Mucosa of stomach (tissue), 1 donor: ENCODE data around the gene TMTC2.

Source experiments
- H3K27me3 ChIP-seq: one replicate; pipeline ENCODE4 v1.7.0; 2013; ENCODE audit warnings: mild to moderate bottlenecking, low read length; ENCODE audit not compliant: control insufficient read depth, insufficient read depth
- H3K36me3 ChIP-seq: one replicate; pipeline ENCODE4 v1.7.0; 2013; ENCODE audit warnings: low read length; ENCODE audit not compliant: control insufficient read depth, insufficient read depth
- H3K4me1 ChIP-seq: one replicate; pipeline ENCODE4 v1.7.0; 2013; ENCODE audit warnings: mild to moderate bottlenecking, low read length; ENCODE audit not compliant: control insufficient read depth, insufficient read depth
- H3K4me3 ChIP-seq: one replicate; pipeline ENCODE4 v1.7.0; 2013; ENCODE audit warnings: low read length
- H3K9ac ChIP-seq: one replicate; pipeline ENCODE4 v1.7.0; 2013; ENCODE audit warnings: mild to moderate bottlenecking, low read length, moderate library complexity
- H3K9me3 ChIP-seq: one replicate; pipeline ENCODE4 v1.7.0; 2013; ENCODE audit warnings: mild to moderate bottlenecking, low read length, moderate library complexity; ENCODE audit not compliant: control insufficient read depth
- donor health status: Pancreatic carcinoma.

TMTC2 gene

GRCh38 chr12:82919388-82920054 is 232.8 kb downstream of the TMTC2 start:
- H3K9ac ChIP-seq = no peak overlapping the region
- H3K36me3 ChIP-seq = no peaks in the 10 kb centered on the region
- no peaks in the 10 kb centered on the region for H3K4me1 ChIP-seq
- no peaks in the 10 kb centered on the region for H3K9me3 ChIP-seq
- no peak overlapping the region for H3K4me3 ChIP-seq
- no peaks in the 10 kb centered on the region for H3K27me3 ChIP-seq

- Histone ChIP-seq H3K9ac (no peak overlapping the region), H3K36me3 (no peaks in the 10 kb centered on the region), H3K9me3 (no peaks in the 10 kb centered on the region), H3K27me3 (no peaks in the 10 kb centered on the region), H3K4me3 (no peak overlapping the region), H3K4me1 (no peaks in the 10 kb centered on the region)
Measured at GRCh38 chr12:82923935-82924334, 237.2 kb downstream of the TMTC2 start.

- no peak overlapping the region for H3K9ac ChIP-seq
- H3K9me3 ChIP-seq = no peaks in the 10 kb centered on the region
- no peak overlapping the region for H3K4me3 ChIP-seq
- H3K4me1 ChIP-seq = no peaks in the 10 kb centered on the region
- no peaks in the 10 kb centered on the region for H3K36me3 ChIP-seq
- no peaks in the 10 kb centered on the region for H3K27me3 ChIP-seq
Measured at GRCh38 chr12:82926630-82927029, 239.9 kb downstream of the TMTC2 start.

DNA sequence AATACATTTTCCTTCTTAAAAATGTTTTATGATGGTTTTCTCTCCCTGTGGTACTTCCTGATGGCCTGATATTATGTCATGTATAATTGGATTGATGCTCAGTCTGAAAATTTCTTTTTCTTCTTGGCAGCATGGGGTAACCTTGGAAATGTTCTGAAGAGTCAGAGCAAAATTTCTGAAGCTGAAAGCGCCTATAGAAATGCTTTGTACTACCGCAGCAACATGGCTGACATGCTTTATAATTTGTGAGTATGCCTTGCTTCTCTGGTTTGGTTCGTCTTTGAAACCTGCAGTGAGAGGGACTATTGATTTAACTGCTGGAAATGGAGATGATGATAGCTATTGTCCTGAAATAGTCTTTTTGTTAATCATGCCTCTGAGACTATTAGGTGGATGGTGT is 243.6 kb downstream of the TMTC2 start:
- Histone ChIP-seq H3K9ac (no peak overlapping the region), H3K36me3 (no peaks in the 10 kb centered on the region), H3K27me3 (no peaks in the 10 kb centered on the region), H3K4me3 (no peak overlapping the region), H3K4me1 (no peaks in the 10 kb centered on the region), H3K9me3 (no peaks in the 10 kb centered on the region)

- H3K36me3 ChIP-seq = no peaks in the 10 kb centered on the region
- H3K9ac ChIP-seq = no peak overlapping the region
- no peaks in the 10 kb centered on the region for H3K9me3 ChIP-seq
- H3K4me3 ChIP-seq = no peak overlapping the region
- no peaks in the 10 kb centered on the region for H3K27me3 ChIP-seq
- H3K4me1 ChIP-seq = no peaks in the 10 kb centered on the region
Measured at GRCh38 chr12:82931349-82932116, 244.8 kb downstream of the TMTC2 start.

GRCh38 chr12:82937151-82937550 is 250.4 kb downstream of the TMTC2 start:
- Histone ChIP-seq H3K4me3 (no peak overlapping the region), H3K4me1 (no peaks in the 10 kb centered on the region), H3K9me3 (no peaks in the 10 kb centered on the region), H3K27me3 (no peaks in the 10 kb centered on the region), H3K9ac (no peak overlapping the region), H3K36me3 (no peaks in the 10 kb centered on the region)

GRCh38 chr12:82942521-82942920 is 255.8 kb downstream of the TMTC2 start:
- no peak overlapping the region for H3K4me3 ChIP-seq
- no peak overlapping the region for H3K9ac ChIP-seq
- H3K27me3 ChIP-seq = no peaks in the 10 kb centered on the region
- no peaks in the 10 kb centered on the region for H3K4me1 ChIP-seq
- H3K36me3 ChIP-seq = no peaks in the 10 kb centered on the region
- no peaks in the 10 kb centered on the region for H3K9me3 ChIP-seq

DNA sequence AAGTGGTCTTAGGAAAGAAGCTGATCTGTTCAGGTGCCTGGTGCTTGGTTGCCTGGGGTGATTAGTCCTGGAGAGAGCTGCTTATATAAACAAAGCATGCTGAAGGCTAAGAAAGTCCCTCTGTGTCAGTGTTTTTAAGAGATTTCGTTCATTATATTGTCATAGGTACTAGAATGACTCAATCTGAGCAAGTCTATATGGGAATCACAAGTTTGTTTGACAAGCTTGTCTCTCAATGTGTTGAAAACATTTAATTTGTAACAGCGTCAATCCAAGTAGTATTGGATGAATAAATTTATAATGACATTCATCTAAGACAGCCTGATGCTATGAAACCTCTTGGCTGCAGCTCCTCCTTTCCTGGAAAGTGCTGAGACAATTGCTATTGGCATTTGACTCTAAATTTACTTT is 256.3 kb downstream of the TMTC2 start:
- Histone ChIP-seq H3K4me1 (no peaks in the 10 kb centered on the region), H3K27me3 (no peaks in the 10 kb centered on the region), H3K4me3 (no peak overlapping the region), H3K9me3 (no peaks in the 10 kb centered on the region), H3K36me3 (no peaks in the 10 kb centered on the region), H3K9ac (no peak overlapping the region)

- Histone ChIP-seq H3K4me1 (no peaks in the 10 kb centered on the region), H3K36me3 (no peaks in the 10 kb centered on the region), H3K9ac (no peak overlapping the region), H3K27me3 (no peaks in the 10 kb centered on the region), H3K4me3 (no peak overlapping the region), H3K9me3 (no peaks in the 10 kb centered on the region)
Measured at GRCh38 chr12:82948491-82948890, 261.8 kb downstream of the TMTC2 start.

DNA sequence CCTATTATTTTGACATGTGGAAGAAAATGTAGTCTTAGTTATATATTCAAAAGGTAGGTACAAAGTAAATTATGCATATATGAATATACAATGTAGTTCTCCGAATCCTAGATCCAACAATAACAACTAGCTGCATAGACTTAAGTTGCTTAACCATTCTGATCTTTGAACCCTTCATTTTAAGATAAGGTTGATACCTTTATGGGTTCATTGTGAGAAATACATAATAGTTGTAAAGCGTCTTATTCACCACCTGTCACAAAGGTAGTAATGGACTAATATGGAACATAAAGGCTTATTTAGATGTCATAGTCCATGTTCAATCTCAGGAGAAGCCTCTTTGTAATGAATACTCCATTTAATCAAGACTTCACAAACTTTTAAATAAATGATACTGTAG is 263.6 kb downstream of the TMTC2 start:
- peaks cover 4% of the 10 kb centered on the region for H3K4me1 ChIP-seq
- no peaks in the 10 kb centered on the region for H3K9me3 ChIP-seq
- no peaks in the 10 kb centered on the region for H3K27me3 ChIP-seq
- no peak overlapping the region for H3K4me3 ChIP-seq
- no peak overlapping the region for H3K9ac ChIP-seq
- H3K36me3 ChIP-seq = no peaks in the 10 kb centered on the region

GRCh38 chr12:82952946-82953345 is 266.2 kb downstream of the TMTC2 start:
- Histone ChIP-seq H3K27me3 (no peaks in the 10 kb centered on the region), H3K36me3 (no peaks in the 10 kb centered on the region), H3K4me1 (peaks cover 4% of the 10 kb centered on the region), H3K9ac (no peak overlapping the region), H3K9me3 (no peaks in the 10 kb centered on the region), H3K4me3 (no peak overlapping the region)

DNA sequence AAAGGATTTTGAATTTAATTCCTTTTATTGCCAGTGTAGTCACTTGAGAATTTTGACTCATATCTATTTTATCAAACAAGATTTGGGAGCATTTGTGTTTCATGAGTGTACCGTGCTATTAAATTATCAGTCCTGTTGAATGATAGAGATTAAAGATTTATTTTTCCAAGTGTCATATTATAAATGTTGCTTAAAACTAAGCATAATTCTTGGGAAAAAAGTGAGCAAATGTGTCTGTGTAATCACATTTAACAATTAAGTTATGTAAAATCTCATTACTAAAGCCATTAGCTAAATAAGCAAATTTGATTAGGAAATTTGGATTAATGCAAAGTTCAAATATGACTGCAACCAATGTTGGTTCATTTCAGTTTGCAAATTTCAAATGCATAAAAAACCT is 266.7 kb downstream of the TMTC2 start:
- Histone ChIP-seq H3K36me3 (no peaks in the 10 kb centered on the region), H3K9ac (no peak overlapping the region), H3K9me3 (no peaks in the 10 kb centered on the region), H3K27me3 (no peaks in the 10 kb centered on the region), H3K4me3 (no peak overlapping the region), H3K4me1 (peaks cover 4% of the 10 kb centered on the region)
